CD4-positive, alpha-beta T cell (primary cell): Measurements from ENCODE around the gene RNF222. TPM values are rescaled to one million over a fixed set of nuclear protein-coding genes. Genes with fewer than 3 reads are reported as not detected.

Source experiments
- ATAC-seq: fragments of 200-7000 bp; cut with Tn5 transposase; one replicate; pipeline ENCODE4 v1.10.0; 2022; ENCODE audit warnings: mild to moderate bottlenecking; ENCODE audit not compliant: poor library complexity
- CTCF ChIA-PET: fragments of 350-600 bp; sonication (Branson Sonifier 250); formaldehyde crosslinking; loops from one replicate; lab custom pipeline; 2021; ENCODE audit warnings: antibody characterized with exemption, inconsistent platforms; lab: Charles Lee
- POLR2A ChIA-PET: fragments of 350-600 bp; sonication (Branson Sonifier 250); formaldehyde crosslinking; loops from one replicate; lab custom pipeline; 2021; ENCODE audit warnings: antibody characterized with exemption, inconsistent platforms; lab: Charles Lee
- DNase-seq, 14 experiments: peaks; one replicate each; pipeline ENCODE4 v3.0.0-alpha.2; 2013 to 2020; ENCODE audit warnings: mixed read lengths in 2 of 14
- H3K27ac ChIP-seq, 2 donors: one replicate each; pipeline versions ENCODE4 v1.5.1 to v1.7.0; 2013; ENCODE audit warnings: low read length in 2 of 2, low read depth in 1 of 2, mild to moderate bottlenecking in 1 of 2
- H3K27me3 ChIP-seq, 2 experiments: 1 replicate in 1 of 2; 2 replicates in 1 of 2; pipeline versions ENCODE4 v1.6.1 to v1.7.0; 2013; ENCODE audit warnings: low read length in 2 of 2, control low read depth in 1 of 2, mild to moderate bottlenecking in 1 of 2, moderate library complexity in 1 of 2; ENCODE audit not compliant: insufficient read depth in 2 of 2, control insufficient read depth in 1 of 2
- H3K36me3 ChIP-seq: one replicate; pipeline ENCODE4 v1.6.1; 2013; ENCODE audit warnings: low read length, control low read depth; ENCODE audit not compliant: insufficient read depth
- H3K4me1 ChIP-seq: one replicate; pipeline ENCODE4 v1.6.1; 2013; ENCODE audit warnings: low read length, control low read depth; ENCODE audit not compliant: insufficient read depth
- H3K4me3 ChIP-seq: one replicate; pipeline ENCODE4 v1.5.1; 2013; ENCODE audit warnings: mild to moderate bottlenecking, low read length, moderate library complexity
- H3K9me3 ChIP-seq, 2 experiments: 1 replicate in 1 of 2; 2 replicates in 1 of 2; pipeline versions ENCODE4 v1.6.1 to v1.7.0; 2013; ENCODE audit warnings: low read length in 2 of 2, mild to moderate bottlenecking in 2 of 2, control low read depth in 1 of 2, moderate library complexity in 1 of 2; ENCODE audit not compliant: control insufficient read depth in 1 of 2, insufficient read depth in 1 of 2
- H3K27ac Mint-ChIP-seq: one replicate; pipeline ENCODE4 v1.8.0; 2020; ENCODE audit warnings: mixed read lengths
- H3K27me3 Mint-ChIP-seq: one replicate; pipeline ENCODE4 v1.8.0; 2021; ENCODE audit warnings: mixed read lengths
- H3K36me3 Mint-ChIP-seq: one replicate; pipeline ENCODE4 v1.8.0; 2021; ENCODE audit warnings: low read depth, mixed read lengths
- H3K4me1 Mint-ChIP-seq: one replicate; pipeline ENCODE4 v1.8.0; 2021; ENCODE audit warnings: low read depth, mixed read lengths
- H3K4me3 Mint-ChIP-seq: one replicate; pipeline ENCODE4 v1.8.0; 2020; ENCODE audit warnings: mild to moderate bottlenecking, mixed read lengths
- H3K9me3 Mint-ChIP-seq: one replicate; pipeline ENCODE4 v1.8.0; 2020; ENCODE audit warnings: mixed read lengths
- intact Hi-C, 2 experiments: fragments of 100-400 bp; cut with DNase I in 1 of 2; cut with micrococcal nuclease in 1 of 2; formaldehyde crosslinking; loops; one replicate each; pipeline versions ENCODE4 v1.15.1 to v1.9.0; 2023 to 2025; cut with DNase I, micrococcal nuclease
- total RNA-seq, 174 experiments: library from RNA in 2 of 174; stranded (reverse) in 2 of 174; gene quantifications; one replicate each; pipeline ENCODE4 v1.2.3 and lab custom pipeline; 2021 to 2026
- TF ChIP-seq, protein P1 (sequence below): fragments of 200-600 bp; IDR thresholded peaks from one replicate; pipeline ENCODE4 v1.8.0; 2022; ENCODE audit warnings: antibody characterized with exemption, mild to moderate bottlenecking

Gene RNF222
- total RNA-seq, 2 experiments from 2014 or later = 1.2 TPM

DNA sequence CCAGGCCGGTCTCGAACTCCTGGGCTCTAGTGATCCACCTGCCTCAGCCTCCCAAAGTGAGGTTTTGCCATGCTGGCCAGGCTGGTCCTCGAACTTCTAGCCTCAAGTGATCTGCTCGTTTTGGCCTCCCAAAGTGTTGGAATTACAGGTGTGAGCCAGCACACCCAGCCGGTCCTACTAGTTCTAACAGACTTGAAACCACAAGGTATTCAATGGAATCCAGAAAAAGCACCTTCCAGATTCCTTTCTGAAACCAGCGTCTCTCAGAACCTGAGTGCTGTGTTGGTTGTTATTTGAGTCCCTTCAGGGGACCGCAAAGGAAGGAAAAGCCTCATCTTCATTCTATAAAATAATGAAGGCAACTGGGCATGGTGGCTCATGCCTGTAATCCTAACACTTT is 25.2 kb downstream of the RNF222 start:
- Histone ChIP-seq H3K4me3 (no peak overlapping the region), H3K9me3 (no peaks in the 10 kb centered on the region), H3K36me3 (peaks cover 28% of the 10 kb centered on the region), H3K4me1 (peaks cover 20% of the 10 kb centered on the region), H3K27me3 (no peaks in the 10 kb centered on the region), H3K27ac (no peak overlapping the region)
- TF ChIP-seq, protein P1, sequence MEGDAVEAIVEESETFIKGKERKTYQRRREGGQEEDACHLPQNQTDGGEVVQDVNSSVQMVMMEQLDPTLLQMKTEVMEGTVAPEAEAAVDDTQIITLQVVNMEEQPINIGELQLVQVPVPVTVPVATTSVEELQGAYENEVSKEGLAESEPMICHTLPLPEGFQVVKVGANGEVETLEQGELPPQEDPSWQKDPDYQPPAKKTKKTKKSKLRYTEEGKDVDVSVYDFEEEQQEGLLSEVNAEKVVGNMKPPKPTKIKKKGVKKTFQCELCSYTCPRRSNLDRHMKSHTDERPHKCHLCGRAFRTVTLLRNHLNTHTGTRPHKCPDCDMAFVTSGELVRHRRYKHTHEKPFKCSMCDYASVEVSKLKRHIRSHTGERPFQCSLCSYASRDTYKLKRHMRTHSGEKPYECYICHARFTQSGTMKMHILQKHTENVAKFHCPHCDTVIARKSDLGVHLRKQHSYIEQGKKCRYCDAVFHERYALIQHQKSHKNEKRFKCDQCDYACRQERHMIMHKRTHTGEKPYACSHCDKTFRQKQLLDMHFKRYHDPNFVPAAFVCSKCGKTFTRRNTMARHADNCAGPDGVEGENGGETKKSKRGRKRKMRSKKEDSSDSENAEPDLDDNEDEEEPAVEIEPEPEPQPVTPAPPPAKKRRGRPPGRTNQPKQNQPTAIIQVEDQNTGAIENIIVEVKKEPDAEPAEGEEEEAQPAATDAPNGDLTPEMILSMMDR = no peak
- Mint-ChIP-seq H3K27me3 (no peaks in the 10 kb centered on the region), H3K9me3 (no peaks in the 10 kb centered on the region), H3K36me3 (peaks cover 51% of the 10 kb centered on the region), H3K4me1 (peaks cover 27% of the 10 kb centered on the region), H3K4me3 (no peak overlapping the region), H3K27ac (no peak overlapping the region)
- no peak for DNase-seq
- POLR2A ChIA-PET = no interaction called here
- no peak for ATAC-seq
- intact Hi-C loops = loop anchor here in 1 of 2 experiments (10.0 kb wide), 1 partner anchor 258 kb away; the partner anchor contains the start of gene ALOXE3
- CTCF ChIA-PET = no interaction called here

DNA sequence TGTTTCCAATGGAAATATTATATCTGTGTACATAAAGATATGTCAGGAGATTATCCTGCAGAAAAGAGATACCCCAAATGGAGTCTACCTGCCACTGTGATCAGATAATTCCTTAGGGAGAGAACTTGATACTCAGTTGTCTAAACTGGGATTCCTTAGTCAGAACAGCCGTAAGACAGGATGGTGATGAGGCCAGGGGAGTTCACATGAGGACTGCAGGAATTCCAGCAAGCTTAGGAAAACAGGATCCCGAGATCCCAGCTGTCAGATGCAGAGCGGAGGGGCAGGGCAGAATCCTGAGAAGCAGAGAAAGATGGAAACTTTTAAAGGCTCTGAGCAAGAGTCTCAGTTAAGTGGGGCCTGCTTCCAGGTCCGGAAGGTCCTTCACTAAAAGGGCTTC is 25.8 kb downstream of the RNF222 start:
- DNase-seq (no peak), ATAC-seq (no peak)
- H3K36me3 ChIP-seq = peaks cover 22% of the 10 kb centered on the region
- intact Hi-C loops = loop anchor here in 1 of 2 experiments (10.0 kb wide), 1 partner anchor 257 kb away; the partner anchor contains the start of gene ALOXE3
- CTCF ChIA-PET = no interaction called here
- peaks cover 20% of the 10 kb centered on the region for H3K4me1 Mint-ChIP-seq
- H3K9me3 Mint-ChIP-seq = no peaks in the 10 kb centered on the region
- no peak overlapping the region for H3K27ac Mint-ChIP-seq
- H3K27ac ChIP-seq = no peak overlapping the region
- H3K27me3 Mint-ChIP-seq = no peaks in the 10 kb centered on the region
- POLR2A ChIA-PET = no interaction called here
- no peak overlapping the region for H3K4me3 ChIP-seq
- H3K9me3 ChIP-seq = no peaks in the 10 kb centered on the region
- no peaks in the 10 kb centered on the region for H3K27me3 ChIP-seq
- peaks cover 44% of the 10 kb centered on the region for H3K36me3 Mint-ChIP-seq
- no peak overlapping the region for H3K4me3 Mint-ChIP-seq
- TF ChIP-seq, protein P1 = no peak
- peaks cover 17% of the 10 kb centered on the region for H3K4me1 ChIP-seq

DNA sequence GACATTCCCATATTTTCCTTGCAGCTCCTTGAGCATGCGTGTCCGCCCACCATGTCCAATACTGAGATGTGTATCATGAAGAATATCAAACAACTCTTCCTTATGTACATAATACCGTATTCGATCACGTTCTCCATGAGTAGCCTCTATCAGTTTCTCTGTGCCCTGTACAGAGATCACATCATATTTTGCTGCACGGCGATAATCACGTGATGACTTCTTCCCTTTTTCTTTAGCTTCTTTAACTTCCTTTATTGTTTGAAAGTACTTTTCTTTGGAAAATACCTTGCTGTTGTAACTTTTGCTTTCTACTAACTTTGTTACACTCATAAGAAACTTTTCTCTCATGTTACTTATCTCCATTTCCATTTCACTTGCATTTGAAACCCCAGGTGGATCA is 27.7 kb downstream of the RNF222 start:
- CTCF ChIA-PET = interaction anchor here (0.5 kb wide), 1 partner anchor 21 kb away, joined by 3 read pairs; no protein-coding TSS in a partner anchor
- TF ChIP-seq, protein P1 = no peak
- DNase-seq = peak in 1 of 14 experiments; percentile 25
- Mint-ChIP-seq H3K4me1 (peaks cover 5% of the 10 kb centered on the region), H3K27me3 (no peaks in the 10 kb centered on the region), H3K27ac (no peak overlapping the region), H3K9me3 (no peaks in the 10 kb centered on the region), H3K4me3 (no peak overlapping the region), H3K36me3 (peaks cover 33% of the 10 kb centered on the region)
- intact Hi-C loops = loop anchor here in 1 of 2 experiments (10.0 kb wide), 1 partner anchor 255 kb away; the partner anchor contains the start of gene ALOXE3
- Histone ChIP-seq H3K27me3 (no peaks in the 10 kb centered on the region), H3K9me3 (no peaks in the 10 kb centered on the region), H3K4me3 (no peak overlapping the region), H3K36me3 (peaks cover 20% of the 10 kb centered on the region), H3K27ac (no peak overlapping the region), H3K4me1 (no peaks in the 10 kb centered on the region)
- ATAC-seq = no peak
- POLR2A ChIA-PET = no interaction called here
